Large intestine (tissue), 3 donors: ENCODE measurements around the gene VPS50. TPM values are rescaled to one million over a fixed set of nuclear protein-coding genes. Genes with fewer than 3 reads are reported as not detected.

Experiments used
- DNase-seq, 2 donors: peaks; one replicate each; pipeline versions ENCODE4 v3.0.0 to v3.0.0-alpha.2; 2013
- H3K27ac ChIP-seq: one replicate; pipeline ENCODE4 v1.5.1; 2013; ENCODE audit warnings: low read length
- H3K27me3 ChIP-seq: 2 replicates; pipeline ENCODE4 v1.6.1; 2013; ENCODE audit warnings: low read length; ENCODE audit not compliant: control insufficient read depth, insufficient read depth
- H3K36me3 ChIP-seq: 2 replicates; pipeline ENCODE4 v1.6.1; 2013; ENCODE audit warnings: low read length; ENCODE audit not compliant: control insufficient read depth, insufficient read depth
- H3K4me1 ChIP-seq: one replicate; pipeline ENCODE4 v1.6.1; 2013; ENCODE audit warnings: low read length; ENCODE audit not compliant: control insufficient read depth, insufficient read depth
- H3K4me3 ChIP-seq: one replicate; pipeline ENCODE4 v1.5.1; 2013; ENCODE audit warnings: low read length
- H3K9me3 ChIP-seq: one replicate; pipeline ENCODE4 v1.6.1; 2013; ENCODE audit warnings: mild to moderate bottlenecking, low read depth, low read length, moderate library complexity; ENCODE audit not compliant: control insufficient read depth
- WGBS: methylation state at CpG from one replicate; pipeline ENCODE4 v1.1.5; 2013; ENCODE audit warnings: low lambda C conversion rate; ENCODE audit not compliant: insufficient coverage; 5-methylcytosine and 5-hydroxymethylcytosine counted together
- polyA plus RNA-seq: library from polyadenylated mRNA; unstranded; fragments of 120-200 nt; gene quantifications from one replicate; pipeline ENCODE4 v1.2.1, GENCODE V29; 2013

VPS50 gene
- polyA plus RNA-seq, 1 donor: 22.5 TPM

GRCh38 chr7:93293229-93293628, 61.1 kb downstream of the VPS50 start:
- no CpG with 5 or more reads among the region's 2 CpGs for WGBS
- H3K4me3 ChIP-seq: no peak overlapping the region
- DNase-seq: no peak
- no peak overlapping the region for H3K27ac ChIP-seq
- no peaks in the 10 kb centered on the region for H3K27me3 ChIP-seq
- H3K4me1 ChIP-seq: no peaks in the 10 kb centered on the region
- no peaks in the 10 kb centered on the region for H3K9me3 ChIP-seq
- H3K36me3 ChIP-seq: peaks cover 11% of the 10 kb centered on the region

DNA sequence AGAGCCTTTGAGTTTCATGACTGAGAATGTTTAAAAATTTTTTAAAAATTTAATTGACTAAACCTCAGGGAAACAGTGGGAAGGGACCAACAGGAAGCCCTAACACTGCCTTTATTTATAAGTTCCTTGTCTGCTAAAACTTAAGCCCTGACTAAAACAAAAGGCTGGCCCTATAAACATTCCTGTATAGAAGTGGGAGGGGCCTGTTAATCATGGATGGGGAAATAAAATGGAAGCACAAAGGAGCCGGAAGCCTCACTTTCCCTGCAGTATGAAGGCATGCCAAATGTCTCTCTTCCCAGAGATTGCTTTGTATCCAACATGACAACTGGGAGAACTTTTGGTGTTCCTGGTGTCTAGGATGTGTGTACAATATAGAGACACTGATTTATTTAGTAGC, 66.0 kb downstream of the VPS50 start:
- no peaks in the 10 kb centered on the region for H3K27me3 ChIP-seq
- peaks cover 14% of the 10 kb centered on the region for H3K36me3 ChIP-seq
- H3K9me3 ChIP-seq: no peaks in the 10 kb centered on the region
- WGBS: no CpG with 5 or more reads among the region's 1 CpG
- no peak for DNase-seq
- H3K4me3 ChIP-seq: no peak overlapping the region
- no peak overlapping the region for H3K27ac ChIP-seq
- H3K4me1 ChIP-seq: no peaks in the 10 kb centered on the region

DNA sequence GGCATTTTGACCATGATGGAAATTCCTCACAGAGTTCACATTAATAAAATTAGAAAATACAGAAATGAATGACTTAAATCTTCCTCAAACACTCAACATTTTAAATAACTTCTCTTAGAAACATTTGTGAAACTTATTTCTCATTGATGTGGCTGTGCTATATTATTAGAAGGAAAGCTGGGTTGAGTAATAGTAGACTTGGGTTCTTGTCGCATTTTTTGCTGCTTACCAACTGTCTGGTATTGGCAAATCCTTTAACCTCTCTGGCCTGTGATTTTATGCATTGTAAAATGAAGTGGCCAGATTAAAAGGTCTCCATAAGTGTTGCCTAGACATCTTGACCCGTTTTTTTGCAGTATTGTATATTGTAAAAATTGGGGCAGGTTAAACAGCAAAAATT, 66.5 kb downstream of the VPS50 start:
- WGBS: 89% methylated on average over 1 of the region's 2 CpGs
- H3K4me1 ChIP-seq: no peaks in the 10 kb centered on the region
- H3K9me3 ChIP-seq: no peaks in the 10 kb centered on the region
- no peak overlapping the region for H3K27ac ChIP-seq
- no peak for DNase-seq
- peaks cover 14% of the 10 kb centered on the region for H3K36me3 ChIP-seq
- no peaks in the 10 kb centered on the region for H3K27me3 ChIP-seq
- no peak overlapping the region for H3K4me3 ChIP-seq

DNA sequence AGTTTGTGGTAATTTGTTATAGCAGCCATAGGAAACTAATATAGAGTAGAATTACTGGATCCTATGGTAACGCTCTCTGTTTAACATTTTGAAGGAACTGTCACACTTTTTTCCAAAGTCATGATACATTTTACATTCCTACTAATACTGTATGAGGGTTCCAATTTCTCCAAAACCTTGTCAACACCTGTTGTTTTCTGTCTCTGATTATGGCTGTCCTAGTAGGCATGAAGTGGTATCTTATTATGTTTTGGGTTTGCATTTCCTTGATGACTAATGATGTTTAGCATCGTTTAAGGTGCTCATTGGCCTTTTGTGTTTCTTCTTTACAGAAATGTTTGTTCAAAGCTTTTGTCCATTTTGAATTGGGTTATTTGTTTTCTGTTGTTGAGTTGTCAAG, 69.6 kb downstream of the VPS50 start:
- Histone ChIP-seq H3K4me3 (no peak overlapping the region), H3K27me3 (no peaks in the 10 kb centered on the region), H3K27ac (no peak overlapping the region), H3K36me3 (peaks cover 11% of the 10 kb centered on the region), H3K9me3 (no peaks in the 10 kb centered on the region), H3K4me1 (no peaks in the 10 kb centered on the region)
- 92% methylated on average over 2 of the region's 2 CpGs for WGBS
- DNase-seq: no peak

DNA sequence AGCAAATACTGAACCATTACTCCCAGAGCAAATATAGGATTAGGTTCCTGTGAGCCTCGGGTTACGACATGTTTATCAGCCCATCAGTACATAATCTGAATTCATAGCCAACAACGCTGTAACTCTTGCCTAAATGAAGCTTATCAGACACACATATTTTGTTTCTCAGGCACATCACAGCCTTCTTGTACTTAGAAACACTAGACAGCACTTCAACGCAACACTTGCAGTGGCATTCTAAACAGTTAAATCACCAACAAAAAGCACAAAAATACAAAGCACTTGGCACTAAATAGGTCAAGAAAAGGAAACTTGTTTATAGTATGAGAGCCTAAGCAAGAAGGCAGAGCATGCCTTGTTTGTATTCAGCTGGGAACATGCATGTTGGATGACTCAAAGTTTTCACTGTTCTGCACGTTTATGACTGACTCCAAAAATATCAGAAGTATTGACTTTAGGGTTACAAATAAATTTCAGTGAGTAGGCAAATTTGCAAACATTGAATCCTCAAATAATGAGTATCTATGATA, 75.0 kb downstream of the VPS50 start:
- peaks cover 3% of the 10 kb centered on the region for H3K36me3 ChIP-seq

DNA sequence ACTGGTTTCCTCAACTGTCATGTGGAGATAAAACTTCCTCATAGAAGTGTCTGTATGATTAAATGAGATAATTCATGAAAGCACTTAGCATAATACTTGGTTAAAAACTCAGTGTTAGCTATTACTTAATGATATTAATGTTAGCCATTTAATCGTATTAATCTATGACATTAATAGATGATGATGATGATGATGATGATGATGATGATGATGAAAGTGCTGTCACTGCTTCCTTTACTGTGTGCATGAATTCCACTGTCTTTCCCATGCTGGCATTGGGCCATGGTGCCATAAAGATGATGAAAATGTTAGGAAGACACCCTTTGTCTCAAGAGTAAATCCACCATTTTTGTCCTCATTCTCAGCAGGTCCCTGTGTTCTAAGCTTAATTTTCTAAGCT, 75.8 kb downstream of the VPS50 start:
- WGBS: no CpG with 5 or more reads among the region's 1 CpG

More for the DNA sequence above, 75.0 kb downstream of the VPS50 start:
- no peak overlapping the region for H3K27ac ChIP-seq
- DNase-seq: no peak
- H3K4me3 ChIP-seq: no peak overlapping the region
- no peaks in the 10 kb centered on the region for H3K9me3 ChIP-seq
- H3K4me1 ChIP-seq: no peaks in the 10 kb centered on the region
- WGBS: 66% methylated on average over 4 of the region's 5 CpGs
- H3K27me3 ChIP-seq: no peaks in the 10 kb centered on the region

DNA sequence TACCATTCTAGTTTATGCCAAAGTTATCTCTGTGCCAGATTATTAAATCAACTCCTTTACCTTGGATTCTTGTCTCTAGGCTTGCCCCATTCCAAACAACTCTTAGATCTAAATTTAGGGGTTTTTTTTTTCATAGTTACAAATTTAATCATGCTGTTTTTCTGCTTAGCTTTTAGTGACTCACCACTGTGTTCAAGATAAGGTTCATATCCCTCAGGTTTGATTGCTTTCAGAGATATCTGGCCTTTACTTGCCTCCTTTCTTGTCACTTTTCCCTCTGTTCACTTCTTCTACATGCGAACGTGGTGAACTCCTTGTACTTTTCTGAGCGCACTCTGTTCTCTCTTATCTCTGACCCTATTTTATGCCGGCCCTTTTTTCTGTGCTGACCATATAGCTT, 78.2 kb downstream of the VPS50 start:
- Histone ChIP-seq H3K9me3 (no peaks in the 10 kb centered on the region), H3K4me3 (no peak overlapping the region), H3K36me3 (peaks cover 7% of the 10 kb centered on the region), H3K4me1 (no peaks in the 10 kb centered on the region), H3K27me3 (no peaks in the 10 kb centered on the region), H3K27ac (no peak overlapping the region)
- DNase-seq: no peak
- WGBS: 79% methylated on average over 4 of the region's 4 CpGs

More for the DNA sequence above, 75.8 kb downstream of the VPS50 start:
- Histone ChIP-seq H3K27me3 (no peaks in the 10 kb centered on the region), H3K9me3 (no peaks in the 10 kb centered on the region), H3K4me1 (no peaks in the 10 kb centered on the region), H3K36me3 (peaks cover 6% of the 10 kb centered on the region), H3K27ac (no peak overlapping the region), H3K4me3 (no peak overlapping the region)
- no peak for DNase-seq

- DNase-seq: no peak
- Histone ChIP-seq H3K27me3 (no peaks in the 10 kb centered on the region), H3K4me1 (no peaks in the 10 kb centered on the region), H3K27ac (no peak overlapping the region), H3K4me3 (no peak overlapping the region), H3K36me3 (peaks cover 7% of the 10 kb centered on the region), H3K9me3 (no peaks in the 10 kb centered on the region)
- WGBS: 67% methylated on average over 1 of the region's 3 CpGs
Observed at GRCh38 chr7:93314449-93314848, 82.3 kb downstream of the VPS50 start.

DNA sequence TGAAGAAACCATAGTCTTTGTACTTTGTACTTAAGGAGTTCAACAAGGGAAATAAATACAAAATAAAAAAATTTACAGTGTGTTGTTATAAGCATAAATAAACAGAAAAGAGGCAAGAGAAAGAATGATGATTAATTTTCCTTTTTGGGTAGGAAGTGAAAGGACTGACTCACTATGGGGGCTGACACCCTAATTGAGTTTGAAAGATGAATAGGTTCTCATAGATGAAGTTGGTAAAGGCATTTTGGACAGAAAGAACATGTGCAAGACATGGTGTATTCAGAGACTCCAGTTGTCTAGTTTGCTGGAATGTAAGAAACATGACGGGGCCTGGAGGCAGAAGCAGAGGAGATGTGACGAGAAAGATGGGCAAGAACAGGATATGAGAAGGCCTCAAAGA, 83.7 kb downstream of the VPS50 start:
- no peak for DNase-seq
- Histone ChIP-seq H3K27ac (no peak overlapping the region), H3K27me3 (no peaks in the 10 kb centered on the region), H3K9me3 (no peaks in the 10 kb centered on the region), H3K4me1 (no peaks in the 10 kb centered on the region), H3K36me3 (peaks cover 12% of the 10 kb centered on the region), H3K4me3 (no peak overlapping the region)
- WGBS: 100% methylated on average over 2 of the region's 2 CpGs

- Histone ChIP-seq H3K27ac (no peak overlapping the region), H3K4me1 (no peaks in the 10 kb centered on the region), H3K27me3 (no peaks in the 10 kb centered on the region), H3K36me3 (peaks cover 12% of the 10 kb centered on the region), H3K4me3 (no peak overlapping the region), H3K9me3 (no peaks in the 10 kb centered on the region)
- no peak for DNase-seq
Observed at GRCh38 chr7:93316730-93317129, 84.6 kb downstream of the VPS50 start.

DNA sequence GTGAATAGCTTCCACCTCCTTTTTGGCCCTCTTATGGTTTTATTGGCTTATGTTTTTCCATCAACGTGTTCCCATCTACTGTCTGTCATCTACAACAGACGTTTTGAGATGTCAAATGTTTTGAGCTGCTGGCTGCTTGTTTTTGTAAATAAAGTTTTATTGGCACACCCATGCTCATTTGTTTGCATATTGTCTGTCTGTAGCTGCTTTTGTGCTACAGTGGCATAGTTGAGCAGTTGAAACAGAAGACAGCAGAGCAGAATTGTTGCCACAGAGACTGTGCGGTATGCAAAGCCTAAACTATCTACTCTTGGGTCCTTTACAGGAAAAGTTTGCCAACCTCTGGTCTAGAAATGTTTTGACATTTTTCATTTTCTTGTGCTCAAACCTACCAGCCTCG, 88.7 kb downstream of the VPS50 start:
- Histone ChIP-seq H3K9me3 (no peaks in the 10 kb centered on the region), H3K27me3 (no peaks in the 10 kb centered on the region), H3K27ac (no peak overlapping the region), H3K4me1 (no peaks in the 10 kb centered on the region), H3K4me3 (no peak overlapping the region), H3K36me3 (peaks cover 4% of the 10 kb centered on the region)
- no peak for DNase-seq
- 100% methylated on average over 3 of the region's 4 CpGs for WGBS
